Smooth muscle cell (in vitro differentiated cells): ENCODE measurements around the gene GXYLT1. TPM values are rescaled to one million over a fixed set of nuclear protein-coding genes. Genes with fewer than 3 reads are reported as not detected.
"Not testable (repeated sequence)": the region's sequence is repeated elsewhere in the genome, so short reads cannot be mapped to it uniquely, and the experiment has no call there.

Experiments
- DNase-seq: peaks from one replicate; lab custom pipeline; 2025; ENCODE audit not compliant: unreplicated experiment; lab: John Stamatoyannopoulos, UW
- H2AFZ ChIP-seq: fragments of 200-600 bp; sonication (generic); 2 replicates; pipeline ENCODE4 v1.6.0; 2016; ENCODE audit warnings: antibody characterized with exemption, low read depth, mild to moderate bottlenecking
- H3F3A ChIP-seq: fragments of 200-600 bp; sonication (generic); 2 replicates; pipeline ENCODE4 v1.6.0; 2017; ENCODE audit warnings: antibody characterized with exemption, low read depth
- H3K27ac ChIP-seq: fragments of 200-600 bp; sonication (generic); 2 replicates; pipeline ENCODE4 v1.5.1; 2016; ENCODE audit warnings: low read depth, mild to moderate bottlenecking
- H3K27me3 ChIP-seq: fragments of 200-600 bp; sonication (generic); 2 replicates; pipeline ENCODE4 v1.6.1; 2016; ENCODE audit warnings: low read depth, mild to moderate bottlenecking
- H3K36me3 ChIP-seq: fragments of 200-600 bp; sonication (generic); 2 replicates; pipeline ENCODE4 v1.5.1; 2016; ENCODE audit warnings: low read depth
- H3K4me1 ChIP-seq: fragments of 200-600 bp; sonication (generic); 2 replicates; pipeline ENCODE4 v1.5.1; 2016; ENCODE audit warnings: low read depth
- H3K4me2 ChIP-seq: fragments of 200-600 bp; sonication (generic); 2 replicates; pipeline ENCODE4 v1.6.0; 2016; ENCODE audit warnings: mild to moderate bottlenecking
- H3K4me3 ChIP-seq: fragments of 200-600 bp; sonication (generic); 2 replicates; pipeline ENCODE4 v1.5.1; 2016; ENCODE audit warnings: mild to moderate bottlenecking
- H3K79me2 ChIP-seq: fragments of 200-600 bp; sonication (generic); 2 replicates; pipeline ENCODE4 v1.6.0; 2016; ENCODE audit warnings: low read depth, mild to moderate bottlenecking
- H3K9ac ChIP-seq: fragments of 200-600 bp; sonication (generic); 2 replicates; pipeline ENCODE4 v1.6.0; 2016; ENCODE audit warnings: low read depth
- H3K9me3 ChIP-seq: fragments of 200-600 bp; sonication (generic); replicated peaks from 2 replicates; pipeline ENCODE4 v1.5.1; 2016; ENCODE audit warnings: low read depth
- H4K20me1 ChIP-seq: fragments of 200-600 bp; sonication (generic); 2 replicates; pipeline ENCODE4 v1.6.0; 2016; ENCODE audit warnings: low read depth
- CTCF ChIP-seq: fragments of 200-600 bp; sonication (generic); IDR thresholded peaks from 2 replicates; pipeline ENCODE4 v1.5.1; 2017; ENCODE audit warnings: borderline replicate concordance, mild to moderate bottlenecking, antibody characterized with exemption; ENCODE audit not compliant: insufficient read depth, poor library complexity, severe bottlenecking
- WGBS: methylation state at CpG from one replicate; pipeline ENCODE4 v1.1.7; 2016; ENCODE audit warnings: low lambda C conversion rate; 5-methylcytosine and 5-hydroxymethylcytosine counted together
- polyA plus RNA-seq: library from polyadenylated mRNA; unstranded; fragments of >200 nt; fragmentation: Nextera tagmentation; extraction: Ambion mirVana; gene quantifications from 2 replicates; pipeline ENCODE4 v1.2.1, GENCODE V29; 2016
- total RNA-seq: library from RNA; depleted of rRNA; stranded (reverse); fragments of >200 nt; gene quantifications from 2 replicates; pipeline ENCODE4 v1.2.3, GENCODE V29; 2014

The GXYLT1 gene
- total and polyA plus RNA-seq, 2 experiments from 2014 or later = 10.7 to 20.6 TPM

GRCh38 chr12:42190376-42190775 lies 45.7 kb upstream of the GXYLT1 start:
- no peaks in the 10 kb centered on the region for H3K4me1 ChIP-seq
- H2AFZ ChIP-seq = no peak overlapping the region
- TF ChIP-seq CTCF = no peak
- no peaks in the 10 kb centered on the region for H3K27me3 ChIP-seq
- DNase-seq = no peak
- no peak overlapping the region for H3K9ac ChIP-seq
- peaks cover 30% of the 10 kb centered on the region for H4K20me1 ChIP-seq
- no peak overlapping the region for H3K4me3 ChIP-seq
- H3K36me3 ChIP-seq = peaks cover under 1% of the 10 kb centered on the region
- no peaks in the 10 kb centered on the region for H3K9me3 ChIP-seq
- H3F3A ChIP-seq = no peaks in the 10 kb centered on the region
- H3K4me2 ChIP-seq = no peak overlapping the region
- H3K27ac ChIP-seq = no peak overlapping the region
- no peaks in the 10 kb centered on the region for H3K79me2 ChIP-seq

- H3K27me3 ChIP-seq, H3K9me3 ChIP-seq, H3K4me1 ChIP-seq, H3K36me3 ChIP-seq, H3K79me2 ChIP-seq, DNase-seq, H3F3A ChIP-seq, H3K9ac ChIP-seq, H3K4me3 ChIP-seq, H3K4me2 ChIP-seq, H2AFZ ChIP-seq, H3K27ac ChIP-seq: not testable (repeated sequence)
- H4K20me1 ChIP-seq = peaks cover 34% of the 10 kb centered on the region
- 94% methylated on average over 3 of the region's 3 CpGs for WGBS
Measured at GRCh38 chr12:42188275-42188674, 43.6 kb upstream of the GXYLT1 start.

- peaks cover 36% of the 10 kb centered on the region for H4K20me1 ChIP-seq
- H3K4me2 ChIP-seq = no peak overlapping the region
- H3K36me3 ChIP-seq = peaks cover 6% of the 10 kb centered on the region
- no peaks in the 10 kb centered on the region for H3F3A ChIP-seq
- no peaks in the 10 kb centered on the region for H3K9me3 ChIP-seq
- no peaks in the 10 kb centered on the region for H3K27me3 ChIP-seq
- no peaks in the 10 kb centered on the region for H3K4me1 ChIP-seq
- no peak overlapping the region for H3K9ac ChIP-seq
- TF ChIP-seq CTCF = no peak
- no peak overlapping the region for H3K4me3 ChIP-seq
- no peak for DNase-seq
- WGBS = 81% methylated on average over 2 of the region's 2 CpGs
- no peak overlapping the region for H2AFZ ChIP-seq
- no peak overlapping the region for H3K27ac ChIP-seq
- peaks cover 5% of the 10 kb centered on the region for H3K79me2 ChIP-seq
Measured at GRCh38 chr12:42187799-42188198, 43.1 kb upstream of the GXYLT1 start.

DNA sequence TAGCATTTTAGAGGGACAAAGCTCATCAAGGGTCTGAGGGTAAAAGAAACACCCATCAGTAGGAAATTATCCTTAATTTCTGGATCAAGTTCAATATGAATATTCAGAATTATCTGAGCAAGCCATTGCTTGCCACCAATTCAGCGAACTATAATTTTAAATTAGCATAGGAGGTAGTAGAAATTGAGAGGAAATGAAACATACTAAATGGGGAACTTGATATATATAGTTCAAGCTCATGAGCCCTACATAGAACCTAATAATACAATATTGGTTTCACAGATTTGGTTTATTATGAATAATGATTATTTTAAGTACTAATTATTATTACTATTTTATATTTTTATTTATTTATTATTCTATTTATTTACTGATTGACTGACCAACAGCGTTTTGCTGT lies 42.1 kb upstream of the GXYLT1 start:
- Histone ChIP-seq H3K9ac (no peak overlapping the region), H3K4me2 (no peak overlapping the region), H2AFZ (no peak overlapping the region), H3F3A (no peaks in the 10 kb centered on the region), H3K4me3 (no peak overlapping the region), H3K27ac (no peak overlapping the region), H3K9me3 (no peaks in the 10 kb centered on the region), H3K27me3 (no peaks in the 10 kb centered on the region), H3K4me1 (no peaks in the 10 kb centered on the region), H3K79me2 (peaks cover 5% of the 10 kb centered on the region), H3K36me3 (peaks cover 6% of the 10 kb centered on the region), H4K20me1 (peaks cover 37% of the 10 kb centered on the region)
- WGBS = 100% methylated on average over 2 of the region's 2 CpGs
- TF ChIP-seq CTCF = no peak
- no peak for DNase-seq
